ENCODE results near the gene REEP3. TPM values are rescaled to one million over a fixed set of nuclear protein-coding genes. Genes with fewer than 3 reads are reported as not detected.

Gene REEP3
- total RNA-seq, 1 donor from 2014 or later: 9.7 TPM

- no peaks in the 10 kb centered on the region for H3K9me3 Mint-ChIP-seq
- peaks cover 35% of the 10 kb centered on the region for H3K4me1 Mint-ChIP-seq
- intact Hi-C loops (cut with micrococcal nuclease): no loop called here
- no peak overlapping the region for H3K4me3 Mint-ChIP-seq
- H3K36me3 Mint-ChIP-seq (ENCODE audit: low read depth): peaks cover 9% of the 10 kb centered on the region
- POLR2A ChIA-PET: interaction anchor here (0.6 kb wide), 1 partner anchor 82 kb away, joined by 5 read pairs; no protein-coding TSS in a partner anchor
- CTCF ChIA-PET: no interaction called here
- TF ChIP-seq CTCF (IDR thresholded peaks at IDR 0.05): no peak
- ATAC-seq (ENCODE audit: low read depth) (peak; percentile 70), DNase-seq (no peak)
- H3K27ac Mint-ChIP-seq: peak overlapping the region; percentile 24
- no peaks in the 10 kb centered on the region for H3K27me3 Mint-ChIP-seq
Measured at GRCh38 chr10:63603709-63604445, 82.7 kb downstream of the REEP3 start.

- Mint-ChIP-seq H3K9me3 (no peaks in the 10 kb centered on the region), H3K4me3 (no peak overlapping the region), H3K36me3 (ENCODE audit: low read depth) (peaks cover 4% of the 10 kb centered on the region), H3K4me1 (peaks cover 37% of the 10 kb centered on the region), H3K27ac (no peak overlapping the region), H3K27me3 (no peaks in the 10 kb centered on the region)
- intact Hi-C loops (cut with micrococcal nuclease): loop anchor here (5.0 kb wide), 2 partner anchors 83 to 138 kb away; partner anchors contain the start of genes JMJD1C and REEP3
- TF ChIP-seq CTCF (IDR thresholded peaks at IDR 0.05): no peak
- CTCF ChIA-PET: no interaction called here
- ATAC-seq (ENCODE audit: low read depth) (no peak), DNase-seq (no peak)
- POLR2A ChIA-PET: interaction anchor here (1.0 kb wide), 1 partner anchor 23 kb away, joined by 5 read pairs; no protein-coding TSS in a partner anchor
Measured at GRCh38 chr10:63605197-63605967, 84.2 kb downstream of the REEP3 start.

GRCh38 chr10:63608511-63608910 is 87.3 kb downstream of the REEP3 start:
- no peaks in the 10 kb centered on the region for H3K9me3 Mint-ChIP-seq
- H3K27ac Mint-ChIP-seq: peak overlapping the region; percentile 50
- DNase-seq: no peak
- ChIA-PET POLR2A (interaction anchor here (1.3 to 1.7 kb wide), 2 partner anchors 9 to 20 kb away, joined by 9 read pairs; no protein-coding TSS in a partner anchor), CTCF (interaction anchor here (1.3 kb wide), 1 partner anchor 21 kb away, joined by 9 read pairs; no protein-coding TSS in a partner anchor)
- peak overlapping the region; percentile 28 for H3K4me3 Mint-ChIP-seq
- H3K27me3 Mint-ChIP-seq: no peaks in the 10 kb centered on the region
- TF ChIP-seq CTCF (IDR thresholded peaks at IDR 0.05): no peak
- peaks cover 34% of the 10 kb centered on the region for H3K4me1 Mint-ChIP-seq
- ATAC-seq (ENCODE audit: low read depth): peak; percentile 70
- intact Hi-C loops (cut with micrococcal nuclease): loop anchor here (1.0 to 5.0 kb wide), 3 partner anchors 21 to 141 kb away; partner anchors contain the start of genes JMJD1C and REEP3
- H3K36me3 Mint-ChIP-seq (ENCODE audit: low read depth): no peaks in the 10 kb centered on the region

- intact Hi-C loops (cut with micrococcal nuclease): no loop called here
- Mint-ChIP-seq H3K9me3 (no peaks in the 10 kb centered on the region), H3K4me1 (peaks cover 20% of the 10 kb centered on the region), H3K27me3 (no peaks in the 10 kb centered on the region), H3K27ac (no peak overlapping the region), H3K36me3 (ENCODE audit: low read depth) (peaks cover 3% of the 10 kb centered on the region), H3K4me3 (no peak overlapping the region)
- ChIA-PET CTCF (interaction anchor here (0.9 kb wide), 1 partner anchor 11 kb away, joined by 3 read pairs; no protein-coding TSS in a partner anchor), POLR2A (no interaction called here)
- TF ChIP-seq CTCF (IDR thresholded peaks at IDR 0.05): no peak
- ATAC-seq (ENCODE audit: low read depth) (no peak), DNase-seq (no peak)
Measured at GRCh38 chr10:63611078-63611477, 89.9 kb downstream of the REEP3 start.

All from activated B cell treated with CpG ODN at 0.5 μM for 24 hours (primary cell).